Spleen (tissue), 7 donors: ENCODE data around the gene PPP1CA.

Experiments
- CTCF ChIP-seq, 11 experiments: fragments of 200-600 bp in 7 of 11; fragments of 450-650 bp in 4 of 11; sonication (generic) in 4 of 11; IDR thresholded peaks in 8 of 11; conservative IDR thresholded peaks in 3 of 11; 1 replicate in 7 of 11; 2 replicates in 4 of 11; pipeline versions ENCODE4 v1.4.0 to v1.8.0; 2016 to 2021; ENCODE audit warnings: antibody characterized with exemption in 11 of 11, inconsistent platforms in 4 of 11, mild to moderate bottlenecking in 1 of 11
- POLR2AphosphoS5 ChIP-seq, 3 donors: sonication (generic); formaldehyde crosslinking; IDR thresholded peaks; one replicate each; pipeline ENCODE4 v1.5.1; 2017; ENCODE audit warnings: antibody characterized with exemption in 3 of 3
- donor health status: DM: no; HTN: no; CAD: no; lungs with moderate emphysema.
- donor health status: DM: no; HTN: no; CAD: no.
- donor health status: DM: no; HTN: no; CAD: no.

- TF ChIP-seq CTCF (IDR thresholded peaks at IDR 0.05 in 8 of 11, conservative IDR thresholded peaks at IDR 0.05 in 3 of 11) = no peak
- TF ChIP-seq POLR2AphosphoS5 (IDR thresholded peaks at IDR 0.05) = no peak
Measured at GRCh38 chr11:67349928-67350465, 51.7 kb downstream of the PPP1CA start.
